ENCODE data around the gene ATG4C. TPM values are rescaled to one million over a fixed set of nuclear protein-coding genes. Genes with fewer than 3 reads are reported as not detected.

The ATG4C gene
- total and polyA plus RNA-seq, 2 donors from 2014 or later = 8.7 to 9.5 TPM

- H3K9me3 ChIP-seq (ENCODE audit: control insufficient read depth in 2 of 3, insufficient read depth in 1 of 3, low read length in 3 of 3) = peaks cover 0 to 4% (median 0%) of the 10 kb centered on the region in 3 donors
- intact Hi-C loops (cut with DNase I) = no loop called here
- FAIRE-seq (no peak), DNase-seq (no peak)
- no peak overlapping the region for H3K9ac ChIP-seq (ENCODE audit: low read length in 3 of 3)
- no peak for TF ChIP-seq CTCF (IDR thresholded peaks at IDR 0.05; ENCODE audit: borderline replicate concordance, extremely low read depth, insufficient read depth)
- no peak overlapping the region for H3K27ac ChIP-seq (ENCODE audit: low read depth in 2 of 2, low read length in 2 of 2)
- no peak overlapping the region for H3K4me3 ChIP-seq (ENCODE audit: low read length in 3 of 3)
- peaks cover 0 to 6% (median 0%) of the 10 kb centered on the region in 3 donors for H3K4me1 ChIP-seq (ENCODE audit: control insufficient read depth in 2 of 3, insufficient read depth in 2 of 3, low read depth in 1 of 3, low read length in 3 of 3)
- no peaks in the 10 kb centered on the region for H3K36me3 ChIP-seq (ENCODE audit: control insufficient read depth in 2 of 3, insufficient read depth in 3 of 3, low read length in 3 of 3)
- H3K27me3 ChIP-seq (ENCODE audit: control insufficient read depth, insufficient read depth, low read length) = no peaks in the 10 kb centered on the region
Observed at GRCh38 chr1:62774006-62774405, 9.9 kb upstream of the ATG4C start.

GRCh38 chr1:62774971-62775595 lies 8.8 kb upstream of the ATG4C start:
- Histone ChIP-seq H3K4me3 (ENCODE audit: low read length in 3 of 3) (no peak overlapping the region), H3K27ac (ENCODE audit: low read depth in 2 of 2, low read length in 2 of 2) (no peak overlapping the region), H3K36me3 (ENCODE audit: control insufficient read depth in 2 of 3, insufficient read depth in 3 of 3, low read length in 3 of 3) (no peaks in the 10 kb centered on the region), H3K27me3 (ENCODE audit: control insufficient read depth, insufficient read depth, low read length) (no peaks in the 10 kb centered on the region), H3K9ac (ENCODE audit: low read length in 3 of 3) (no peak overlapping the region), H3K9me3 (ENCODE audit: control insufficient read depth in 2 of 3, insufficient read depth in 1 of 3, low read length in 3 of 3) (peaks cover 0 to 4% (median 0%) of the 10 kb centered on the region in 3 donors), H3K4me1 (ENCODE audit: control insufficient read depth in 2 of 3, insufficient read depth in 2 of 3, low read depth in 1 of 3, low read length in 3 of 3) (peaks cover 0 to 6% (median 0%) of the 10 kb centered on the region in 3 donors)
- no peak for DNase-seq
- FAIRE-seq = no peak
- intact Hi-C loops (cut with DNase I) = no loop called here
- TF ChIP-seq CTCF (IDR thresholded peaks at IDR 0.05; ENCODE audit: borderline replicate concordance, extremely low read depth, insufficient read depth) = no peak

GRCh38 chr1:62778208-62778607 lies 5.7 kb upstream of the ATG4C start:
- Histone ChIP-seq H3K27ac (ENCODE audit: low read depth in 2 of 2, low read length in 2 of 2) (no peak overlapping the region), H3K9ac (ENCODE audit: low read length in 3 of 3) (no peak overlapping the region), H3K4me1 (ENCODE audit: control insufficient read depth in 2 of 3, insufficient read depth in 2 of 3, low read depth in 1 of 3, low read length in 3 of 3) (peaks cover 0 to 6% (median 0%) of the 10 kb centered on the region in 3 donors), H3K36me3 (ENCODE audit: control insufficient read depth in 2 of 3, insufficient read depth in 3 of 3, low read length in 3 of 3) (no peaks in the 10 kb centered on the region), H3K4me3 (ENCODE audit: low read length in 3 of 3) (no peak overlapping the region), H3K9me3 (ENCODE audit: control insufficient read depth in 2 of 3, insufficient read depth in 1 of 3, low read length in 3 of 3) (no peaks in the 10 kb centered on the region), H3K27me3 (ENCODE audit: control insufficient read depth, insufficient read depth, low read length) (no peaks in the 10 kb centered on the region)
- FAIRE-seq (no peak), DNase-seq (peak in 2 of 5 donors; percentile 32 to 41)
- intact Hi-C loops (cut with DNase I) = no loop called here
- TF ChIP-seq CTCF (IDR thresholded peaks at IDR 0.05; ENCODE audit: borderline replicate concordance, extremely low read depth, insufficient read depth) = no peak
